H1 (cell line): Measurements from ENCODE around the gene SPSB2. TPM values are rescaled to one million over a fixed set of nuclear protein-coding genes. Genes with fewer than 3 reads are reported as not detected.
A peak's percentile ranks its signal among the peaks of the same experiment; 100 is the strongest.

Source experiments
- CTCF ChIA-PET: fragments of 300-600 bp; sonication (Branson Sonifier 250); formaldehyde crosslinking; loops from one replicate; lab custom pipeline; 2021; ENCODE audit not compliant: partially characterized antibody; lab: Charles Lee
- POLR2A ChIA-PET: fragments of 300-600 bp; sonication (Branson Sonifier 250); formaldehyde crosslinking; loops from one replicate; lab custom pipeline; 2021; ENCODE audit warnings: inconsistent platforms; ENCODE audit not compliant: partially characterized antibody; lab: Charles Lee
- DNase-seq, 2 experiments: peaks; one replicate each; pipeline versions ENCODE4 v3.0.0 to v3.0.0-alpha.2; 2010 to 2022; ENCODE audit warnings: low spot score in 2 of 2, low read depth in 1 of 2, mixed read lengths in 1 of 2
- FAIRE-seq: peaks from 2 replicates; lab custom pipeline; 2011; peaks lifted over from hg19 to GRCh38; lab: Jason Lieb, UNC
- H2AFZ ChIP-seq: 2 replicates; pipeline ENCODE4 v1.8.1; 2012; ENCODE audit warnings: low read length, inconsistent platforms
- H2AK5ac ChIP-seq: 2 replicates; pipeline ENCODE4 v1.6.1; 2013; ENCODE audit warnings: low read depth, low read length
- H2BK120ac ChIP-seq: replicated peaks from 2 replicates; pipeline ENCODE3; 2013; ENCODE audit warnings: low read depth, low read length, inconsistent platforms
- H2BK12ac ChIP-seq: 2 replicates; pipeline ENCODE4 v1.6.1; 2013; ENCODE audit warnings: low read depth, low read length
- H2BK15ac ChIP-seq: 2 replicates; pipeline ENCODE4 v1.6.1; 2013; ENCODE audit warnings: low read length
- H2BK20ac ChIP-seq: 2 replicates; pipeline ENCODE4 v1.6.1; 2013; ENCODE audit warnings: low read length
- H2BK5ac ChIP-seq: 2 replicates; pipeline ENCODE4 v1.6.1; 2013; ENCODE audit warnings: low read depth, low read length
- H3K14ac ChIP-seq: 2 replicates; pipeline ENCODE4 v1.6.1; 2013; ENCODE audit warnings: inconsistent platforms; ENCODE audit not compliant: insufficient read length
- H3K18ac ChIP-seq: 2 replicates; pipeline ENCODE4 v1.6.1; 2013; ENCODE audit warnings: low read length; ENCODE audit errors: extremely low read depth
- H3K23ac ChIP-seq: 2 replicates; pipeline ENCODE4 v1.6.1; 2013; ENCODE audit warnings: inconsistent platforms; ENCODE audit not compliant: insufficient read length
- H3K23me2 ChIP-seq: 2 replicates; pipeline ENCODE4 v1.6.1; 2013; ENCODE audit warnings: low read depth, low read length
- H3K27ac ChIP-seq: 2 replicates; pipeline ENCODE4 v1.6.1; 2011; ENCODE audit warnings: low read depth, low read length, inconsistent platforms
- H3K27me3 ChIP-seq, 4 experiments: replicated peaks in 1 of 4; 1 replicate in 1 of 4; 2 replicates in 3 of 4; pipeline versions ENCODE4 v1.6.1 to v1.8.1; 2011 to 2013; ENCODE audit warnings: low read length in 3 of 4, mild to moderate bottlenecking in 3 of 4, inconsistent platforms in 2 of 4, mixed read lengths in 2 of 4, moderate library complexity in 1 of 4; ENCODE audit not compliant: control insufficient read depth in 3 of 4, insufficient read depth in 3 of 4; ENCODE audit errors: extremely low read depth in 1 of 4
- H3K36me3 ChIP-seq, 4 experiments: 2 replicates each; pipeline versions ENCODE4 v1.6.1 to v1.8.1; 2011 to 2013; ENCODE audit warnings: mild to moderate bottlenecking in 4 of 4, low read length in 3 of 4, moderate library complexity in 2 of 4, control low read depth in 1 of 4, inconsistent platforms in 1 of 4; ENCODE audit not compliant: insufficient read depth in 4 of 4, control insufficient read depth in 2 of 4
- H3K4ac ChIP-seq: replicated peaks from 2 replicates; pipeline ENCODE3; 2013; ENCODE audit warnings: low read length, low read depth, mixed read lengths, inconsistent platforms; ENCODE audit not compliant: insufficient read length
- H3K4me1 ChIP-seq, 4 experiments: replicated peaks in 1 of 4; 1 replicate in 1 of 4; 2 replicates in 3 of 4; pipeline versions ENCODE4 v1.6.1 to v1.8.1; 2011 to 2013; ENCODE audit warnings: low read length in 3 of 4, inconsistent platforms in 2 of 4, mixed read lengths in 1 of 4; ENCODE audit not compliant: insufficient read depth in 4 of 4, control insufficient read depth in 3 of 4
- H3K4me2 ChIP-seq, 2 experiments: 2 replicates each; pipeline versions ENCODE4 v1.6.1 to v1.8.1; 2011 to 2013; ENCODE audit warnings: low read depth in 2 of 2, low read length in 2 of 2, control low read depth in 1 of 2, inconsistent platforms in 1 of 2, mild to moderate bottlenecking in 1 of 2; ENCODE audit not compliant: insufficient read depth in 1 of 2
- H3K4me3 ChIP-seq, 4 experiments: fragments of 200-600, 300-600 bp in 1 of 4; sonication (generic), shearing (Covaris generic), sonication (Bioruptor Twin) in 1 of 4; 2 replicates each; pipeline versions ENCODE4 v1.5.1 to v1.8.1; 2011 to 2016; ENCODE audit warnings: low read length in 4 of 4, low read depth in 3 of 4, control low read depth in 2 of 4, inconsistent platforms in 2 of 4, mild to moderate bottlenecking in 2 of 4, mixed read lengths in 1 of 4, moderate library complexity in 1 of 4; ENCODE audit not compliant: insufficient read depth in 2 of 4; ENCODE audit errors: extremely low read depth in 1 of 4
- H3K56ac ChIP-seq: replicated peaks from 2 replicates; pipeline ENCODE3; 2013; ENCODE audit warnings: low read depth, mild to moderate bottlenecking, mixed read lengths, low read length, inconsistent platforms; ENCODE audit not compliant: insufficient read length
- H3K79me1 ChIP-seq: 2 replicates; pipeline ENCODE4 v1.6.1; 2013; ENCODE audit warnings: low read depth, low read length, control low read depth
- H3K79me2 ChIP-seq, 2 experiments: 2 replicates each; pipeline versions ENCODE4 v1.6.1 to v1.8.1; 2012 to 2013; ENCODE audit warnings: low read length in 2 of 2, mild to moderate bottlenecking in 2 of 2, inconsistent platforms in 1 of 2; ENCODE audit not compliant: insufficient read depth in 2 of 2, control insufficient read depth in 1 of 2
- H3K9ac ChIP-seq, 4 experiments: replicated peaks in 1 of 4; 1 replicate in 1 of 4; 2 replicates in 3 of 4; pipeline versions ENCODE4 v1.6.1 to v1.8.1; 2011 to 2013; ENCODE audit warnings: low read depth in 3 of 4, low read length in 3 of 4, control low read depth in 2 of 4, mild to moderate bottlenecking in 2 of 4, moderate library complexity in 2 of 4, inconsistent platforms in 1 of 4; ENCODE audit errors: extremely low read depth in 1 of 4
- H3K9me3 ChIP-seq, 2 experiments: 2 replicates each; pipeline versions ENCODE4 v1.6.1 to v1.8.1; 2012 to 2013; ENCODE audit warnings: mild to moderate bottlenecking in 2 of 2, moderate library complexity in 2 of 2, control low read depth in 1 of 2, inconsistent platforms in 1 of 2, low read depth in 1 of 2, low read length in 1 of 2, mixed read lengths in 1 of 2; ENCODE audit not compliant: insufficient read depth in 2 of 2
- H4K20me1 ChIP-seq, 2 experiments: replicated peaks in 1 of 2; 2 replicates each; pipeline versions ENCODE3 to v1.8.1; 2011 to 2013; ENCODE audit warnings: inconsistent platforms in 2 of 2, low read length in 2 of 2, mild to moderate bottlenecking in 1 of 2; ENCODE audit not compliant: insufficient read depth in 2 of 2, control insufficient read depth in 1 of 2
- H4K5ac ChIP-seq: 2 replicates; pipeline ENCODE4 v1.6.1; 2013; ENCODE audit warnings: low read length, low read depth, mixed read lengths, inconsistent platforms; ENCODE audit not compliant: insufficient read length
- H4K8ac ChIP-seq: 2 replicates; pipeline ENCODE4 v1.8.0; 2013; ENCODE audit warnings: mild to moderate bottlenecking, moderate library complexity, low read length, inconsistent platforms; ENCODE audit not compliant: insufficient read depth; ENCODE audit errors: extremely low read depth
- H4K91ac ChIP-seq: replicated peaks from 2 replicates; pipeline ENCODE3; 2013; ENCODE audit warnings: low read length, mixed read lengths, inconsistent platforms; ENCODE audit not compliant: insufficient read length
- CHD1 ChIP-seq: IDR thresholded peaks from 2 replicates; pipeline ENCODE4 v1.6.1; 2012; ENCODE audit warnings: low read depth, low read length, improper control_type of control experiment
- HDAC2 ChIP-seq, 2 experiments: fragments of 300-600 bp in 1 of 2; sonication (generic) in 1 of 2; IDR thresholded peaks; 2 replicates each; pipeline ENCODE4 v1.6.1; 2011 to 2012; ENCODE audit warnings: low read depth in 2 of 2, low read length in 2 of 2, mild to moderate bottlenecking in 2 of 2, moderate library complexity in 2 of 2, borderline replicate concordance in 1 of 2, inconsistent platforms in 1 of 2
- NANOG ChIP-seq: IDR thresholded peaks from 2 replicates; pipeline ENCODE4 v1.6.1; 2011; ENCODE audit warnings: low read length, low read depth, mild to moderate bottlenecking, inconsistent platforms; ENCODE audit not compliant: insufficient read depth, poor library complexity, severe bottlenecking
- POLR2A ChIP-seq, 2 experiments: IDR thresholded peaks; 1 replicate in 1 of 2; 2 replicates in 1 of 2; pipeline ENCODE4 v1.6.1; 2011; ENCODE audit warnings: low read depth in 2 of 2, low read length in 2 of 2, mild to moderate bottlenecking in 2 of 2; ENCODE audit errors: control extremely low read depth in 1 of 2
- POLR2AphosphoS5 ChIP-seq: IDR thresholded peaks from 2 replicates; pipeline ENCODE4 v1.6.1; 2011; ENCODE audit warnings: low read depth, low read length
- RBBP5 ChIP-seq: IDR thresholded peaks from 2 replicates; pipeline ENCODE4 v1.7.1; 2012; ENCODE audit warnings: low read depth, mild to moderate bottlenecking, inconsistent platforms, low read length, moderate library complexity, borderline replicate concordance
- TCF12 ChIP-seq: IDR thresholded peaks from 2 replicates; pipeline ENCODE4 v1.6.1; 2011; ENCODE audit warnings: low read depth, mild to moderate bottlenecking, low read length
- WGBS, 2 experiments: shearing (Covaris generic) in 1 of 2; methylation state at CpG; one replicate each; pipeline versions ENCODE4 v1.1.6 to v1.1.7; 2013 to 2015; ENCODE audit warnings: low lambda C conversion rate in 2 of 2, mixed read lengths in 2 of 2, inconsistent platforms in 1 of 2, low coverage in 1 of 2, missing lambda C conversion rate in 1 of 2; ENCODE audit not compliant: insufficient replicate concordance in 2 of 2, insufficient coverage in 1 of 2, insufficient read length in 1 of 2; ENCODE audit errors: extremely low coverage in 1 of 2, missing lambda C conversion rate in 1 of 2; 5-methylcytosine and 5-hydroxymethylcytosine counted together
- polyA plus RNA-seq, 7 experiments: library from polyadenylated mRNA; depleted of rRNA in 3 of 7; stranded (reverse) in 5 of 7; unstranded in 2 of 7; fragments of >200 nt in 5 of 7; fragments of 200-250 nt in 2 of 7; gene quantifications; 1 replicate in 5 of 7; 2 replicates in 1 of 7; 4 replicates in 1 of 7; pipeline versions ENCODE4 v1.2.1 to v1.2.3, GENCODE V29; 2011 to 2013; ENCODE audit warnings: missing spikeins in 2 of 7, mixed read lengths in 2 of 7
- total RNA-seq: library from RNA; stranded (reverse); fragmentation: NEBNext Ultra II Directional; extraction: Animal tissue kit (Norgen Biotek cat#: 25700); gene quantifications from 2 replicates; pipeline ENCODE4 v1.2.1, GENCODE V29; 2021
- TF ChIP-seq, protein P1 (sequence below): IDR thresholded peaks from 2 replicates; pipeline ENCODE4 v1.6.1; 2012; ENCODE audit warnings: low read length, inconsistent platforms

Gene SPSB2
- total and polyA plus RNA-seq, 2 of the 8 experiments (the other 6 are each of a cell fraction or from before 2014, with no cell fraction given) = 13.0 to 23.2 TPM

DNA sequence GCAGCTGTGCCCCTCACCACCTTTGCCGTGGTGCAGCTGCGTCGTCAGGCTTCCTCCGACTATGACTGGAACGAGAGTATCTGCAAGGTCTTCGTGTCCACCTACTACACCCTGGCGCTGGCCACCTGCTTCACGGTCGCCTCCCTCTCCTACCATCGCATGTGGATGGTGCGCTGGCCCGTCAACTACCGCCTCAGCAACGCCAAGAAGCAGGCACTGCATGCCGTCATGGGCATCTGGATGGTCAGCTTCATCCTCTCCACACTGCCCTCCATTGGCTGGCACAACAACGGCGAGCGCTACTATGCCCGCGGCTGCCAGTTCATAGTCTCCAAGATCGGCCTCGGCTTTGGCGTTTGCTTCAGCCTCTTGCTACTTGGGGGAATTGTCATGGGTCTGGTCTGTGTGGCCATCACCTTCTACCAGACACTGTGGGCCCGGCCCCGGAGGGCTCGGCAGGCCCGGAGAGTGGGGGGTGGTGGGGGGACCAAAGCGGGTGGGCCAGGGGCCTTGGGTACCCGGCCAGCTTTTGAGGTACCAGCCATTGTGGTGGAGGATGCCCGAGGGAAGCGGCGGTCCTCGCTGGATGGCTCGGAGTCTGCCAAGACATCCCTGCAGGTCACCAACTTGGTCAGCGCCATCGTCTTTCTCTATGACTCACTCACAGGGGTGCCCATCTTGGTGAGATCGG lies 48.9 kb downstream of the SPSB2 start:
- Histone ChIP-seq H2BK5ac (0 out of 2 replicates have a peak overlapping the region, but pooled peaks have one; percentile 12), H4K8ac (no peak overlapping the region), H4K91ac (no peak overlapping the region), H3K23me2 (peaks cover 26% of the 10 kb centered on the region), H2BK15ac (peak overlapping the region; percentile 98), H2BK20ac (peak overlapping the region; percentile 87), H3K18ac (no peak overlapping the region), H3K4ac (no peak overlapping the region), H3K27me3 (peaks cover 0 to 12% (median 8%) of the 10 kb centered on the region in 4 experiments; a peak in 5 of 7 replicates), H3K79me2 (peaks cover 0 to 5% of the 10 kb centered on the region in 2 experiments; a peak in 1 of 4 replicates), H4K5ac (no peak overlapping the region), H3K79me1 (no peaks in the 10 kb centered on the region; the same call in 1 of the 2 replicates), H2AFZ (no peak overlapping the region), H3K27ac (no peak overlapping the region), H3K4me3 (no peak overlapping the region), H2BK120ac (no peak overlapping the region), H3K4me2 (peak overlapping the region in 1 of 2 experiments; percentile 51; a peak in 1 of 4 replicates), H3K4me1 (peaks cover 8 to 52% (median 30%) of the 10 kb centered on the region in 4 experiments), H3K56ac (no peak overlapping the region), H2BK12ac (peak overlapping the region; percentile 29; the same call in 1 of the 2 replicates), H3K9me3 (no peaks in the 10 kb centered on the region), H3K9ac (no peak overlapping the region), H2AK5ac (peak overlapping the region; percentile 77; the same call in 1 of the 2 replicates), H4K20me1 (peaks cover 0 to 4% of the 10 kb centered on the region in 2 experiments), H3K23ac (no peak overlapping the region), H3K36me3 (no peaks in the 10 kb centered on the region), H3K14ac (no peak overlapping the region)
- FAIRE-seq (no peak), DNase-seq (no peak)
- POLR2A ChIA-PET = interaction anchor here (0.8 to 27.1 kb wide), 20 partner anchors 10 to 290 kb away, joined by 3 to 388 read pairs (median 4); partner anchors contain the start of genes C12orf57, CD4, CDCA3 and GAPDH
- WGBS, 2 experiments = 92% methylated on average over 36 of the region's 37 CpGs; no CpG with 5 or more reads in 1 of the 2 experiments
- CTCF ChIA-PET = interaction anchor here (0.9 to 23.7 kb wide), 27 partner anchors 8 to 290 kb away, joined by 3 to 532 read pairs (median 9); partner anchors contain the start of genes CD4, CDCA3, COPS7A and GAPDH
- no peak for TF ChIP-seq HDAC2 (IDR thresholded peaks at IDR 0.05; ENCODE audit: borderline replicate concordance in 1 of 2, low read depth in 2 of 2, low read length in 2 of 2)
- TF ChIP-seq, protein P1, sequence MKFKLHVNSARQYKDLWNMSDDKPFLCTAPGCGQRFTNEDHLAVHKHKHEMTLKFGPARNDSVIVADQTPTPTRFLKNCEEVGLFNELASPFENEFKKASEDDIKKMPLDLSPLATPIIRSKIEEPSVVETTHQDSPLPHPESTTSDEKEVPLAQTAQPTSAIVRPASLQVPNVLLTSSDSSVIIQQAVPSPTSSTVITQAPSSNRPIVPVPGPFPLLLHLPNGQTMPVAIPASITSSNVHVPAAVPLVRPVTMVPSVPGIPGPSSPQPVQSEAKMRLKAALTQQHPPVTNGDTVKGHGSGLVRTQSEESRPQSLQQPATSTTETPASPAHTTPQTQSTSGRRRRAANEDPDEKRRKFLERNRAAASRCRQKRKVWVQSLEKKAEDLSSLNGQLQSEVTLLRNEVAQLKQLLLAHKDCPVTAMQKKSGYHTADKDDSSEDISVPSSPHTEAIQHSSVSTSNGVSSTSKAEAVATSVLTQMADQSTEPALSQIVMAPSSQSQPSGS = no peak
- TF ChIP-seq POLR2AphosphoS5 = 0 out of 2 replicates have a peak, but pooled peaks have one; percentile 27
- TF ChIP-seq NANOG = no peak
- 0 out of 2 replicates have a peak, but pooled peaks have one; percentile 18 for TF ChIP-seq RBBP5
- no peak for TF ChIP-seq TCF12
- TF ChIP-seq CHD1 = no peak
- TF ChIP-seq POLR2A (IDR thresholded peaks at IDR 0.05; ENCODE audit: control extremely low read depth in 1 of 2, low read depth in 2 of 2, low read length in 2 of 2) = no peak
